HepG2 (cell line): ENCODE measurements around the gene RPL6. TPM values are rescaled to one million over a fixed set of nuclear protein-coding genes. Genes with fewer than 3 reads are reported as not detected.
A peak's percentile ranks its signal among the peaks of the same experiment; 100 is the strongest.

Experiments used
- AGO2 ChIP-seq: fragments of 200-400 bp; formaldehyde crosslinking; optimal IDR thresholded peaks from 2 replicates; pipeline ENCODE3; 2017; ENCODE audit warnings: mild to moderate bottlenecking, low read depth, low read length, moderate library complexity
- ASH2L ChIP-seq: fragments of 300-600, 200-600 bp; sonication (generic); IDR thresholded peaks from 2 replicates; pipeline ENCODE4 v1.7.0; 2017; ENCODE audit warnings: low read depth, mild to moderate bottlenecking, moderate library complexity, mixed read lengths, low read length; ENCODE audit not compliant: insufficient read length
- LCORL ChIP-seq, 2 experiments: fragments of 450-650 bp in 1 of 2; sonication (generic) in 1 of 2; formaldehyde crosslinking in 1 of 2; IDR thresholded peaks; 2 replicates each; pipeline versions ENCODE4 v1.5.0 to v1.6.1; 2017 to 2020; ENCODE audit warnings: antibody characterized with exemption in 1 of 2, missing genetic modification reagents in 1 of 2
- PAF1 ChIP-seq: IDR thresholded peaks from 2 replicates; pipeline ENCODE4 v1.6.1; 2016; ENCODE audit warnings: missing genetic modification reagents, missing compliant biosample characterization
- PRMT3 ChIP-seq: sonication (generic); formaldehyde crosslinking; IDR thresholded peaks from 2 replicates; pipeline ENCODE4 v1.8.1; 2022; ENCODE audit warnings: low read depth, mild to moderate bottlenecking, moderate library complexity, missing genetic modification reagents, borderline replicate concordance
- RBM39 ChIP-seq: fragments of 200-400 bp; formaldehyde crosslinking; IDR thresholded peaks from one replicate; pipeline ENCODE4 v1.6.1; 2018; ENCODE audit warnings: antibody characterized with exemption, mild to moderate bottlenecking, low read depth, low read length; ENCODE audit not compliant: poor library complexity, severe bottlenecking
- ZNF12 ChIP-seq: sonication (generic); formaldehyde crosslinking; IDR thresholded peaks from 2 replicates; pipeline ENCODE4 v1.5.0; 2020; ENCODE audit warnings: missing genetic modification reagents
- ZNF3 ChIP-seq: IDR thresholded peaks from 2 replicates; pipeline ENCODE4 v1.7.0; 2017; ENCODE audit warnings: inconsistent platforms
- ZNF530 ChIP-seq: sonication (generic); formaldehyde crosslinking; IDR thresholded peaks from 2 replicates; pipeline ENCODE4 v1.5.0; 2020; ENCODE audit warnings: low read depth, mild to moderate bottlenecking, missing genetic modification reagents
- ZNF761 ChIP-seq: sonication (generic); formaldehyde crosslinking; conservative IDR thresholded peaks from 2 replicates; pipeline ENCODE4 v1.4.0; 2020; ENCODE audit warnings: mild to moderate bottlenecking, missing genetic modification reagents
- polyA plus RNA-seq, 8 experiments: library from polyadenylated mRNA; depleted of rRNA in 3 of 8; stranded (reverse) in 7 of 8; unstranded in 1 of 8; fragments of >200 nt; fragmentation: Illumina TruSeq in 4 of 8; extraction: Trizol in 4 of 8; gene quantifications; 2 replicates each; pipeline versions ENCODE4 v1.2.1 to v1.2.3, GENCODE V29; 2011 to 2016; ENCODE audit warnings: low read depth in 4 of 8, missing spikeins in 1 of 8, mixed read lengths in 1 of 8; ENCODE audit not compliant: insufficient read depth in 1 of 8
- total RNA-seq, 5 experiments: library from RNA; depleted of rRNA; stranded (reverse); fragments of >200 nt; fragmentation: Illumina TruSeq; extraction: Trizol; gene quantifications; 2 replicates each; pipeline ENCODE4 v1.2.3, GENCODE V29; 2016; ENCODE audit warnings: low read depth in 1 of 5
- TF ChIP-seq, protein P1 (sequence below), 2 experiments: sonication (generic) in 1 of 2; formaldehyde crosslinking in 1 of 2; IDR thresholded peaks; 2 replicates each; pipeline versions ENCODE4 v1.6.1 to v1.9.0; 2014 to 2022; ENCODE audit warnings: antibody characterized with exemption in 1 of 2, borderline replicate concordance in 1 of 2, inconsistent platforms in 1 of 2, low read depth in 1 of 2, missing genetic modification reagents in 1 of 2
- TF ChIP-seq, protein P2 (sequence below): sonication (generic); formaldehyde crosslinking; IDR thresholded peaks from 2 replicates; pipeline ENCODE4 v1.8.1; 2023; ENCODE audit warnings: mild to moderate bottlenecking, inconsistent platforms, moderate library complexity, missing genetic modification reagents, borderline replicate concordance
- TF ChIP-seq, protein P3 (sequence below): IDR thresholded peaks from 2 replicates; pipeline ENCODE4 v1.6.1; 2016
- TF ChIP-seq, protein P4 (sequence below): IDR thresholded peaks from 2 replicates; pipeline ENCODE4 v1.6.1; 2016; ENCODE audit warnings: missing genetic modification reagents, missing compliant biosample characterization
- TF ChIP-seq, protein P5 (sequence below): sonication (generic); formaldehyde crosslinking; conservative IDR thresholded peaks from 2 replicates; pipeline ENCODE4 v1.8.1; 2023; ENCODE audit warnings: missing genetic modification reagents
- TF ChIP-seq, protein P6 (sequence below): sonication (generic); formaldehyde crosslinking; IDR thresholded peaks from 2 replicates; pipeline ENCODE4 v1.4.0; 2020; ENCODE audit warnings: mild to moderate bottlenecking, missing genetic modification reagents

The RPL6 gene
- total and polyA plus RNA-seq, 2 of the 13 experiments (the other 11 are each of a cell fraction or from before 2014, with no cell fraction given) = 1,551 to 1,719 TPM

DNA sequence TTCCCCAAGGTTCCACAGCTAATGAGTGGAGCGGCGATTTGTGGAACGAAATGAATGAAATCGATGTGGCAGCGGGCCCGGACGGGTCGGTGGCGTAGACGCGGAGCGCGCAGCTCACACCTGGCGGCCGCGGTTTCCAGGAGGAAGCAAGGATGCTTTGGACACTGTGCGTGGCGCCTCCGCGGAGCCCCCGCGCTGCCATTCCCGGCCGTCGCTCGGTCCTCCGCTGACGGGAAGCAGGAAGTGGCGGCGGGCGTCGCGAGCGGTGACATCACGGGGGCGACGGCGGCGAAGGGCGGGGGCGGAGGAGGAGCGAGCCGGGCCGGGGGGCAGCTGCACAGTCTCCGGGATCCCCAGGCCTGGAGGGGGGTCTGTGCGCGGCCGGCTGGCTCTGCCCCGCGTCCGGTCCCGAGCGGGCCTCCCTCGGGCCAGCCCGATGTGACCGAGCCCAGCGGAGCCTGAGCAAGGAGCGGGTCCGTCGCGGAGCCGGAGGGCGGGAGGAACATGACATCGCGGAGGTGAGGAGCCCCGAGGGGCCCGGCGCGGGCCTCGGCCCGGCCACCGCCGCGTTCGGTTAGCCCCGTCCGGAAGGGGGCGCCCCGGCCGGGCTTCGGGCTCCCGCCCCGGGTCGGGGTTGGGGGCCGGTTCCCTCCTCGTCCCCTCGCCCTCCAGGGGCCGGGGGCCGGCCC lies 9.3 kb upstream of the RPL6 start, which contains the start of gene PTPN11 (continued):
- TF ChIP-seq, protein P1, sequence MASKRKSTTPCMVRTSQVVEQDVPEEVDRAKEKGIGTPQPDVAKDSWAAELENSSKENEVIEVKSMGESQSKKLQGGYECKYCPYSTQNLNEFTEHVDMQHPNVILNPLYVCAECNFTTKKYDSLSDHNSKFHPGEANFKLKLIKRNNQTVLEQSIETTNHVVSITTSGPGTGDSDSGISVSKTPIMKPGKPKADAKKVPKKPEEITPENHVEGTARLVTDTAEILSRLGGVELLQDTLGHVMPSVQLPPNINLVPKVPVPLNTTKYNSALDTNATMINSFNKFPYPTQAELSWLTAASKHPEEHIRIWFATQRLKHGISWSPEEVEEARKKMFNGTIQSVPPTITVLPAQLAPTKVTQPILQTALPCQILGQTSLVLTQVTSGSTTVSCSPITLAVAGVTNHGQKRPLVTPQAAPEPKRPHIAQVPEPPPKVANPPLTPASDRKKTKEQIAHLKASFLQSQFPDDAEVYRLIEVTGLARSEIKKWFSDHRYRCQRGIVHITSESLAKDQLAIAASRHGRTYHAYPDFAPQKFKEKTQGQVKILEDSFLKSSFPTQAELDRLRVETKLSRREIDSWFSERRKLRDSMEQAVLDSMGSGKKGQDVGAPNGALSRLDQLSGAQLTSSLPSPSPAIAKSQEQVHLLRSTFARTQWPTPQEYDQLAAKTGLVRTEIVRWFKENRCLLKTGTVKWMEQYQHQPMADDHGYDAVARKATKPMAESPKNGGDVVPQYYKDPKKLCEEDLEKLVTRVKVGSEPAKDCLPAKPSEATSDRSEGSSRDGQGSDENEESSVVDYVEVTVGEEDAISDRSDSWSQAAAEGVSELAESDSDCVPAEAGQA (IDR thresholded peaks at IDR 0.05; ENCODE audit: low read depth) = peak; percentile 88
- TF ChIP-seq, protein P1 (CRISPR knock-in tag; IDR thresholded peaks at IDR 0.05; ENCODE audit: borderline replicate concordance) = 0 out of 2 replicates have a peak, but pooled peaks have one; percentile 53
- no peak for TF ChIP-seq LCORL (IDR thresholded peaks at IDR 0.05)
- TF ChIP-seq LCORL (CRISPR knock-in tag; IDR thresholded peaks at IDR 0.05) = 0 out of 2 replicates have a peak, but pooled peaks have one; percentile 38
- TF ChIP-seq ASH2L = peak; percentile 90
- TF ChIP-seq, protein P2, sequence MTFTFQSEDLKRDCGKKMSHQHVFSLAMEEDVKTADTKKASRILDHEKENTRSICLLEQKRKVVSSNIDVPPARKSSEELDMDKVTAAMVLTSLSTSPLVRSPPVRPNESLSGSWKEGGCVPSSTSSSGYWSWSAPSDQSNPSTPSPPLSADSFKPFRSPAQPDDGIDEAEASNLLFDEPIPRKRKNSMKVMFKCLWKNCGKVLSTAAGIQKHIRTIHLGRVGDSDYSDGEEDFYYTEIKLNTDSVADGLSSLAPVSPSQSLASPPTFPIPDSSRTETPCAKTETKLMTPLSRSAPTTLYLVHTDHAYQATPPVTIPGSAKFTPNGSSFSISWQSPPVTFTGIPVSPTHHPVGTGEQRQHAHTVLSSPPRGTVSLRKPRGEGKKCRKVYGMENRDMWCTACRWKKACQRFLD = no peak
- TF ChIP-seq AGO2 = peak; percentile 5
- TF ChIP-seq PRMT3 (CRISPR knock-in tag) = no peak
- no peak for TF ChIP-seq PAF1 (CRISPR knock-in tag)
- TF ChIP-seq ZNF12 (CRISPR knock-in tag) = peak; percentile 45; the same call in 1 of the 2 replicates
- TF ChIP-seq ZNF3 (CRISPR knock-in tag) = no peak
- TF ChIP-seq, protein P3, sequence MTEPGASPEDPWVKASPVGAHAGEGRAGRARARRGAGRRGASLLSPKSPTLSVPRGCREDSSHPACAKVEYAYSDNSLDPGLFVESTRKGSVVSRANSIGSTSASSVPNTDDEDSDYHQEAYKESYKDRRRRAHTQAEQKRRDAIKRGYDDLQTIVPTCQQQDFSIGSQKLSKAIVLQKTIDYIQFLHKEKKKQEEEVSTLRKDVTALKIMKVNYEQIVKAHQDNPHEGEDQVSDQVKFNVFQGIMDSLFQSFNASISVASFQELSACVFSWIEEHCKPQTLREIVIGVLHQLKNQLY = no peak
- TF ChIP-seq, protein P4, sequence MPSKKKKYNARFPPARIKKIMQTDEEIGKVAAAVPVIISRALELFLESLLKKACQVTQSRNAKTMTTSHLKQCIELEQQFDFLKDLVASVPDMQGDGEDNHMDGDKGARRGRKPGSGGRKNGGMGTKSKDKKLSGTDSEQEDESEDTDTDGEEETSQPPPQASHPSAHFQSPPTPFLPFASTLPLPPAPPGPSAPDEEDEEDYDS (CRISPR knock-in tag) = 0 out of 2 replicates have a peak, but pooled peaks have one; percentile 32
- peak; percentile 73; the same call in 1 of the 2 replicates for TF ChIP-seq ZNF761 (CRISPR knock-in tag)
- peak; percentile 64 for TF ChIP-seq RBM39
- TF ChIP-seq, protein P5, sequence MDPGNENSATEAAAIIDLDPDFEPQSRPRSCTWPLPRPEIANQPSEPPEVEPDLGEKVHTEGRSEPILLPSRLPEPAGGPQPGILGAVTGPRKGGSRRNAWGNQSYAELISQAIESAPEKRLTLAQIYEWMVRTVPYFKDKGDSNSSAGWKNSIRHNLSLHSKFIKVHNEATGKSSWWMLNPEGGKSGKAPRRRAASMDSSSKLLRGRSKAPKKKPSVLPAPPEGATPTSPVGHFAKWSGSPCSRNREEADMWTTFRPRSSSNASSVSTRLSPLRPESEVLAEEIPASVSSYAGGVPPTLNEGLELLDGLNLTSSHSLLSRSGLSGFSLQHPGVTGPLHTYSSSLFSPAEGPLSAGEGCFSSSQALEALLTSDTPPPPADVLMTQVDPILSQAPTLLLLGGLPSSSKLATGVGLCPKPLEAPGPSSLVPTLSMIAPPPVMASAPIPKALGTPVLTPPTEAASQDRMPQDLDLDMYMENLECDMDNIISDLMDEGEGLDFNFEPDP (CRISPR knock-in tag) = 0 out of 2 replicates have a peak, but pooled peaks have one; percentile 75
- no peak for TF ChIP-seq ZNF530 (CRISPR knock-in tag)
- TF ChIP-seq, protein P6, sequence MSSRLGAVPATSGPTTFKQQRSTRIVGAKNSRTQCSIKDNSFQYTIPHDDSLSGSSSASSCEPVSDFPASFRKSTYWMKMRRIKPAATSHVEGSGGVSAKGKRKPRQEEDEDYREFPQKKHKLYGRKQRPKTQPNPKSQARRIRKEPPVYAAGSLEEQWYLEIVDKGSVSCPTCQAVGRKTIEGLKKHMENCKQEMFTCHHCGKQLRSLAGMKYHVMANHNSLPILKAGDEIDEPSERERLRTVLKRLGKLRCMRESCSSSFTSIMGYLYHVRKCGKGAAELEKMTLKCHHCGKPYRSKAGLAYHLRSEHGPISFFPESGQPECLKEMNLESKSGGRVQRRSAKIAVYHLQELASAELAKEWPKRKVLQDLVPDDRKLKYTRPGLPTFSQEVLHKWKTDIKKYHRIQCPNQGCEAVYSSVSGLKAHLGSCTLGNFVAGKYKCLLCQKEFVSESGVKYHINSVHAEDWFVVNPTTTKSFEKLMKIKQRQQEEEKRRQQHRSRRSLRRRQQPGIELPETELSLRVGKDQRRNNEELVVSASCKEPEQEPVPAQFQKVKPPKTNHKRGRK (CRISPR knock-in tag) = no peak
